Astrocyte (in vitro differentiated cells and primary cell): ENCODE data around the gene SRCIN1. TPM values are rescaled to one million over a fixed set of nuclear protein-coding genes. Genes with fewer than 3 reads are reported as not detected.
"Not testable (repeated sequence)": the region's sequence is repeated elsewhere in the genome, so short reads cannot be mapped to it uniquely, and the experiment has no call there.

Source experiments
- DNase-seq: peaks from one replicate; pipeline ENCODE4 v3.0.0-alpha.2; 2010; ENCODE audit warnings: low read depth
- FAIRE-seq: peaks from 2 replicates; lab custom pipeline; 2011; peaks lifted over from hg19 to GRCh38; lab: Jason Lieb, UNC
- H2AFZ ChIP-seq: 2 replicates; pipeline ENCODE4 v1.6.0; 2012; ENCODE audit warnings: low read depth, low read length, inconsistent platforms
- H3K27ac ChIP-seq: 2 replicates; pipeline ENCODE4 v1.5.1; 2011; ENCODE audit warnings: low read depth, low read length, inconsistent platforms
- H3K27me3 ChIP-seq: 2 replicates; pipeline ENCODE4 v1.6.0; 2011; ENCODE audit warnings: low read length, inconsistent platforms; ENCODE audit not compliant: insufficient read depth
- H3K36me3 ChIP-seq: 2 replicates; pipeline ENCODE4 v1.5.1; 2011; ENCODE audit warnings: low read length, inconsistent platforms; ENCODE audit not compliant: insufficient read depth
- H3K4me1 ChIP-seq: 2 replicates; pipeline ENCODE4 v1.5.1; 2011; ENCODE audit warnings: low read length, inconsistent platforms; ENCODE audit not compliant: insufficient read depth
- H3K4me2 ChIP-seq: 2 replicates; pipeline ENCODE4 v1.6.0; 2012; ENCODE audit warnings: low read length, inconsistent platforms
- H3K4me3 ChIP-seq: 2 replicates; pipeline ENCODE4 v1.5.1; 2011; ENCODE audit warnings: low read depth, mild to moderate bottlenecking, low read length, inconsistent platforms; ENCODE audit not compliant: insufficient read depth
- H3K79me2 ChIP-seq: 2 replicates; pipeline ENCODE4 v1.6.0; 2012; ENCODE audit warnings: mild to moderate bottlenecking, low read length, inconsistent platforms; ENCODE audit not compliant: insufficient read depth
- H3K9ac ChIP-seq: 2 replicates; pipeline ENCODE4 v1.6.0; 2012; ENCODE audit warnings: mild to moderate bottlenecking, low read length, inconsistent platforms
- H3K9me3 ChIP-seq: 2 replicates; pipeline ENCODE4 v1.5.1; 2012; ENCODE audit warnings: low read depth, mild to moderate bottlenecking, low read length, inconsistent platforms; ENCODE audit not compliant: insufficient read depth
- H4K20me1 ChIP-seq: 2 replicates; pipeline ENCODE4 v1.6.0; 2012; ENCODE audit warnings: low read length, inconsistent platforms; ENCODE audit not compliant: insufficient read depth
- H3K27ac Mint-ChIP-seq: one replicate; pipeline ENCODE4 v1.8.0; 2021; ENCODE audit warnings: mild to moderate bottlenecking, mixed read lengths; ENCODE audit not compliant: unreplicated experiment
- H3K27me3 Mint-ChIP-seq: one replicate; pipeline ENCODE4 v1.8.0; 2021; ENCODE audit warnings: low read depth, mixed read lengths; ENCODE audit not compliant: unreplicated experiment
- H3K36me3 Mint-ChIP-seq: one replicate; pipeline ENCODE4 v1.8.0; 2021; ENCODE audit warnings: low read depth, mixed read lengths; ENCODE audit not compliant: unreplicated experiment
- H3K4me1 Mint-ChIP-seq: one replicate; pipeline ENCODE4 v1.8.0; 2021; ENCODE audit warnings: low read depth, mixed read lengths; ENCODE audit not compliant: unreplicated experiment
- H3K4me3 Mint-ChIP-seq: one replicate; pipeline ENCODE4 v1.8.0; 2021; ENCODE audit warnings: mild to moderate bottlenecking, moderate library complexity, mixed read lengths; ENCODE audit not compliant: unreplicated experiment
- H3K9me3 Mint-ChIP-seq: one replicate; pipeline ENCODE4 v1.8.0; 2021; ENCODE audit warnings: mild to moderate bottlenecking, mixed read lengths; ENCODE audit not compliant: unreplicated experiment
- EZH2 ChIP-seq: IDR thresholded peaks from 2 replicates; pipeline ENCODE4 v1.6.1; 2012; ENCODE audit warnings: mild to moderate bottlenecking, low read length, inconsistent platforms; ENCODE audit not compliant: insufficient read depth
- total RNA-seq: library from RNA; stranded (reverse); gene quantifications from 2 replicates; pipeline ENCODE4 v1.2.1, GENCODE V29; 2021
- TF ChIP-seq, protein P1 (sequence below): IDR thresholded peaks from 2 replicates; pipeline ENCODE4 v1.5.1; 2011; ENCODE audit warnings: low read depth, mild to moderate bottlenecking, inconsistent platforms, low read length, moderate library complexity; ENCODE audit not compliant: insufficient read depth

The SRCIN1 gene
- total RNA-seq, 1 donor from 2014 or later, result 1.5 TPM

DNA sequence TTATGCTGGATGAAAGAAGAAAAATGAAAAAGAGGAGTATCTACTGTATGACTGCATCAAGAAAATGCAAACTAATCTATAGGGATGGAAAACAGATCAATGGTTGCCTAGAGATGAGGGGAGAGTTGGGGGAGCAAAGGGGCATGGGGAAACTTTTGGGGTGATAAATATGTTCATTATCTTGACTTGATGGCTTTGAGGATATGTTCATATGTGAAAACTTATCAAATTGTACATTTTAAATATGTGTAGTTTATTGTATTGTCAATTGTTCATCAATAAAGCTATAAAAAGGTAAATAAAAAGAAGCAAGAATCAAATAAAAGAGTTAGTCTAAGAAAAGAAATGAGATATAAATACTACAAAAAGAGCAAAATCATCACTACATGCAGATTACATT lies 19.7 kb upstream of the SRCIN1 start:
- Mint-ChIP-seq H3K36me3 (no peaks in the 10 kb centered on the region), H3K27ac (no peak overlapping the region), H3K4me1 (no peaks in the 10 kb centered on the region), H3K27me3 (peaks cover 21% of the 10 kb centered on the region), H3K4me3 (no peak overlapping the region), H3K9me3 (no peaks in the 10 kb centered on the region)
- TF ChIP-seq, protein P1, sequence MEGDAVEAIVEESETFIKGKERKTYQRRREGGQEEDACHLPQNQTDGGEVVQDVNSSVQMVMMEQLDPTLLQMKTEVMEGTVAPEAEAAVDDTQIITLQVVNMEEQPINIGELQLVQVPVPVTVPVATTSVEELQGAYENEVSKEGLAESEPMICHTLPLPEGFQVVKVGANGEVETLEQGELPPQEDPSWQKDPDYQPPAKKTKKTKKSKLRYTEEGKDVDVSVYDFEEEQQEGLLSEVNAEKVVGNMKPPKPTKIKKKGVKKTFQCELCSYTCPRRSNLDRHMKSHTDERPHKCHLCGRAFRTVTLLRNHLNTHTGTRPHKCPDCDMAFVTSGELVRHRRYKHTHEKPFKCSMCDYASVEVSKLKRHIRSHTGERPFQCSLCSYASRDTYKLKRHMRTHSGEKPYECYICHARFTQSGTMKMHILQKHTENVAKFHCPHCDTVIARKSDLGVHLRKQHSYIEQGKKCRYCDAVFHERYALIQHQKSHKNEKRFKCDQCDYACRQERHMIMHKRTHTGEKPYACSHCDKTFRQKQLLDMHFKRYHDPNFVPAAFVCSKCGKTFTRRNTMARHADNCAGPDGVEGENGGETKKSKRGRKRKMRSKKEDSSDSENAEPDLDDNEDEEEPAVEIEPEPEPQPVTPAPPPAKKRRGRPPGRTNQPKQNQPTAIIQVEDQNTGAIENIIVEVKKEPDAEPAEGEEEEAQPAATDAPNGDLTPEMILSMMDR, result no peak
- no peak for TF ChIP-seq EZH2
- Histone ChIP-seq H3K4me3 (no peak overlapping the region), H3K27ac (no peak overlapping the region), H3K79me2 (no peaks in the 10 kb centered on the region), H3K9ac (no peak overlapping the region), H3K4me2 (no peak overlapping the region), H2AFZ (no peak overlapping the region), H3K4me1 (no peaks in the 10 kb centered on the region), H3K36me3 (no peaks in the 10 kb centered on the region), H4K20me1 (no peaks in the 10 kb centered on the region), H3K27me3 (peaks cover 6% of the 10 kb centered on the region), H3K9me3 (no peaks in the 10 kb centered on the region)
- FAIRE-seq, result no peak
- no peak for DNase-seq

DNA sequence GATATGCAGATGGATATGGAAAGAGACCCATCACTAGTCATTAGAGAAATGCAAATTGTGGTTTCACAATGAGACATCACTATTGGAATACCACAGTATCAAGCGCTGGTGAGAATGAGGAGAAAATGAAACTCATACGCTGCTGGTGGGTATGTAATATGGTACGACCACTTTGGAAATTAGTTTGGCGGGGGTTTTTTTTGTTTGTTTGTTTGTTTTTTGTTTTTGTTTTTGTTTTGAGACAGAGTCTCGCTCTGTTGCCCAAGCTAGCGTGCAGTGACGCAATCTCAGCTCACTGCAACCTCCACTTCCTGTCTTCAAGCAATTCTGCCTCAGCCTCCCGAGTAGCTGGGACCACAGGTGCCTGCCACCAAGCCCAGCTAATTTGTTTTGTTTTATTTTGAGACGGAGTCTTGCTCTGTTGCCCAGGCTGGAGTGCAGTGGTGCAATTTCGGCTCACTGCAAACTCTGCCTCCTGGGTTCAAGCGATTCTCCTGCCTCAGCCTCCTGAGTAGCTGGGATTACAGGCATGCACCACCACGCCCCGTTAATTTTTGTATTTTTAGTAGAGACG lies 19.1 kb upstream of the SRCIN1 start:
- not testable (repeated sequence) for FAIRE-seq, H3K4me1 Mint-ChIP-seq

DNA sequence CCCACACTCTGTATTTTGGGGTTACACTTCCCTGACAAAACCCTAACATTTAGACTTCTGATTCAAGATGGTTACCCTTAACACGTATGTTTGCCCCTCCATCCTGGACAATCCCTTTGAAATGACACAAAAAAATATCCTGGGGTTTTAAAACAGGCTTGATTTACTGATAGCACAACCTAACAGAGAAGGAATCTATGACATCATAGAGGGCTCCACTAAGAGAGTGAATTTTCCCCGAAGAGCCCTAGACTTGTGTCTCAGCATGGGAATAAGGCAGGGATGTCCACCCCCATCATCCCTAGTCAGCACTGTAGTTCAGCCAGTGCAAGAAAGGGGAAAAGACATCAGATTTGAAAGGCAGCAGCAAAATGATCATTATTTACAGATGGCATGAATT lies 15.8 kb upstream of the SRCIN1 start:
- Histone ChIP-seq H3K36me3 (no peaks in the 10 kb centered on the region), H3K9me3 (no peaks in the 10 kb centered on the region), H3K4me3 (no peak overlapping the region), H3K4me1 (no peaks in the 10 kb centered on the region), H3K27me3 (peaks cover 2% of the 10 kb centered on the region), H3K9ac (no peak overlapping the region), H3K27ac (no peak overlapping the region), H4K20me1 (no peaks in the 10 kb centered on the region), H3K4me2 (no peak overlapping the region), H3K79me2 (no peaks in the 10 kb centered on the region), H2AFZ (no peak overlapping the region)
- FAIRE-seq (no peak), DNase-seq (no peak)
- Mint-ChIP-seq H3K4me1 (no peaks in the 10 kb centered on the region), H3K27me3 (peaks cover 52% of the 10 kb centered on the region), H3K27ac (no peak overlapping the region), H3K4me3 (no peak overlapping the region), H3K36me3 (no peaks in the 10 kb centered on the region), H3K9me3 (peaks cover 5% of the 10 kb centered on the region)
- TF ChIP-seq, protein P1, result no peak
- TF ChIP-seq EZH2, result no peak

More for the DNA sequence above, 19.1 kb upstream of the SRCIN1 start:
- not testable (repeated sequence) for H4K20me1 ChIP-seq, H2AFZ ChIP-seq, H3K36me3 ChIP-seq, H3K9me3 Mint-ChIP-seq, H3K27ac ChIP-seq, H3K4me1 ChIP-seq, H3K36me3 Mint-ChIP-seq, H3K4me3 ChIP-seq, H3K4me2 ChIP-seq, DNase-seq, H3K4me3 Mint-ChIP-seq, H3K9ac ChIP-seq, H3K27ac Mint-ChIP-seq, H3K27me3 ChIP-seq, H3K9me3 ChIP-seq, H3K79me2 ChIP-seq
- peaks cover 27% of the 10 kb centered on the region for H3K27me3 Mint-ChIP-seq
